Stimulated activated CD8-positive, alpha-beta memory T cell treated with anti-CD3 and anti-CD28 coated beads, Interleukin-7, amount 100 ng/mL, for 24 hours (primary cell): ENCODE data around the gene PNMT.

Experiments used
- DNase-seq: peaks from one replicate; pipeline ENCODE4 v3.0.0-alpha.2; 2020; ENCODE audit warnings: low read depth

The PNMT gene

DNA sequence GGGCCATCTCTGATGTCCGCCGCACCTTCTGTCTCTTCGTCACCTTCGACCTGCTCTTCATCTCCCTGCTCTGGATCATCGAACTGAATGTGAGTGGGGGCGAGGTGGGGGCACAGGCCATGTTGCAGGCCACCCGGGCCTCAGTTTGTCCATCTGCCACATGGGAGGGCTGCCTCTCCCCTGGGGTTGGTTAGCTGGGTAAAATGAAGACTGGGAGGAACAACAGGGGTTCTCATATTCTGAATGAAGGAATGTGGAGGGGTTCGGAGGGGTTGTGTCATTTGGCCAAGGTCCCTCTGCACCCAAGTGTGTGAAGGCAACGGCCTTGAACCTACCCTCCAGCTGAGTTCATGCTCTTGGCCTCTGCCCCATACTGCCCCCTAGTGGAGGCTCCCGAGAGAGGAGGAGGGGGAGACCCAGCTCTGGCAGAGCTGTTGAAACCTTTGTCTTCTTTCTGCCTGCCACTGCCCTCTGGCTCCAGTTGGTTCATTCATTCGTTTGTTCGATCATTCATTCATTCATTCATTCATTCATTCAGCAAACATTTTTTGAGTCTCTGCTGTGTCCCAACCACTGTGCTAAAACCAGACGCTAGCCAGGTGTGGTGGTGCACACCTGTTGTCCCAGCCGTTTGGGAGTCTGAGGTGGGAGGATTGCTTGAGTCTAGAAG is 14.5 kb upstream of the PNMT start:
- DNase-seq = peak; percentile 74

DNA sequence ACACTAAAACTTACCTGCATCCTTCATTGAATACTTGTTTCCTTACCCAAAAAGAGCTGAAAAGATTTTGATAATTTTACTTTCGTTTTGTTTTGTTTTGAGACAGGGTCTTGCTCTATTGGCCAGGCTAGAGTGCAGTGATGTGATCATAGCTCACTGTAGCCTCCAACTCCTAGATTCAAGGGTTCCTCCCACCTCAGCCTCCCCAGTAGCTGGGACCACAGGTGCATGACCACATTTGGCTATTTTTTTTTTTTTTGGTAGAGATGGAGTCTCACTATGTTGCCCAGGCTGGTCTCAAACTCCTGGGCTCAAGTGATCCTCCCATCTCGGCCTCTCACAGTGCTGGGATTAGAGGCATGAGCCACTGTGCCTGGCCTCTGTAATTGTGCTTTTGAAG is 13.1 kb upstream of the PNMT start:
- no peak for DNase-seq

DNA sequence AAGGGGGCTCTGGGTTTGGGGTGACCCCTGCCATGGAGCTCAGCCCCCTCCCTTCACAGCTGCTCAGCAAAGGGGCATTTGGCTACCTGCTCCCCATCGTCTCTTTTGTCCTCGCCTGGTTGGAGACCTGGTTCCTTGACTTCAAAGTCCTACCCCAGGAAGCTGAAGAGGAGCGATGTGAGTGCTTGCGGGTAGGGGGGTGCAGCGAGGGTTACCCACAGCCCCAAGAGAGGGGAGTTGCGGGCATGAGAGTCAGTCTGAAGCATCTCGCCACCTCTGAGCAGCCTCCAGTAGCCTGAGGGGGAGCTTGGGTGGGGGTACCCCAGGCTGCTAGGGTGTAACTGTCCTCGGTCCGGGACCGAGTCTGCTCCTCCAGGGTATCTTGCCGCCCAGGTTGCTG is 9.9 kb upstream of the PNMT start:
- no peak for DNase-seq

DNA sequence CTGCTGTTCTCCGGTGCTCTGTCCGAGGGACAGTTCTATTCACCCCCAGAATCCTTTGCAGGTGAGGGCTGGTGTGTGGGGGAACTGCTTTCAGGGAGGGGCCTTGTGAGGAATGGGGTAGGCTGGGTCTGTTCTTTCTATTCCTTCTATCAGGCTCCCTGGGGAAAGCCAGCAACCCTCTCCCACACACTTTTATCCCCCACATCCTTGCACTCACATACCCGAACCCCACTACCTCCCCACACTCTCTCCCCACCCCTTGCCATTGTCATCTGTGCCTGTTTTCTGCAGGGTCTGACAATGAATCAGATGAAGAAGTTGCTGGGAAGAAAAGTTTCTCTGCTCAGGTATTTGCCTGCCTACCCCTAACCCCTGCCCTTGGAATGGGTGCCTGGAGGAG is 9.5 kb upstream of the PNMT start:
- DNase-seq = no peak

DNA sequence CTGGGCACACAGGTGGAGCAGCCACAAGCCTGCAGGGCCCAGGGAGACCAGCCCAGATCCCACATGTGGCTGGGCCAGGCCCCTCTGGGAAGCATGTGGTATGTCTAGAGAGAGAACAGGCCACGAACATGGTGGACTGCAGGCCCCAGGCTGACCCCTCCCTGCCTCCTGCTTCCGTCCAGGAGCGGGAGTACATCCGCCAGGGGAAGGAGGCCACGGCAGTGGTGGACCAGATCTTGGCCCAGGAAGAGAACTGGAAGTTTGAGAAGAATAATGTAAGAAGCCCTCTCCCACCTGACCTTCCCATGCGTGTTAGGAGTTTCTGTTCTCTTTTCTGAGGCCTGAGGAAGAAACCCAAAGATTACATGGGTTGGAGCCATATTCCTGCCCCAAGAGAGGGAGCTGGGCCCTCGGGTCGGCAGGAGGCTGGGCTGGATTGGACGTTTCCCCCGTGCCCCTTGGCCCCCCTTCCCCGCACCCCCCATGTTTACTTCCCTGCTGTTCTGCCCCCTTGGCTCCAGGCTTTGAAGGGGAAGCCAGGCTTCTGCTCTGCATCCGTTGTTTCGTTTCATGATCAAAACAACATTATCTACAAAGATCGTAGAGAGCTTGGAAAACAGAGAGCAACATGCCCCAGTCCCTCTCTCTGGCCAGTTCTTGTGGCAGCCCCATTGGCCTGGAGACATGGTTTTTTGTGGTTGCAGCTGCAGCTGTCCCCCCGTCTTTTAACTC is 8.8 kb upstream of the PNMT start:
- DNase-seq = no peak

DNA sequence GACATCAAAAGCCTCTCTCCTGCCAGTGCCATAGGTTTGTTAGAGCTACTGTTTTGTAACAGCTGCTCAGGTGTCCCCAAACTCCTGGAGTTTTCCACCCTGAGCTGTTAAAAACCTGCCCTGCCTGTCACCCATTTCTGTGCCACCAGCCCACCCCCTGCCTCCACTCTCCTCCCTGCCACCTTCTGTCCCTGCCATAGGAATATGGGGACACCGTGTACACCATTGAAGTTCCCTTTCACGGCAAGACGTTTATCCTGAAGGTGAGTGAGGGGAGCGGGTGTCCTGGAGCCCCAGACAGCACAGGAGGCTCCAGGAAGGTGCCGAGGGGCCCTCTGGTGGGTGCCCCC is 8.3 kb upstream of the PNMT start:
- no peak for DNase-seq

DNA sequence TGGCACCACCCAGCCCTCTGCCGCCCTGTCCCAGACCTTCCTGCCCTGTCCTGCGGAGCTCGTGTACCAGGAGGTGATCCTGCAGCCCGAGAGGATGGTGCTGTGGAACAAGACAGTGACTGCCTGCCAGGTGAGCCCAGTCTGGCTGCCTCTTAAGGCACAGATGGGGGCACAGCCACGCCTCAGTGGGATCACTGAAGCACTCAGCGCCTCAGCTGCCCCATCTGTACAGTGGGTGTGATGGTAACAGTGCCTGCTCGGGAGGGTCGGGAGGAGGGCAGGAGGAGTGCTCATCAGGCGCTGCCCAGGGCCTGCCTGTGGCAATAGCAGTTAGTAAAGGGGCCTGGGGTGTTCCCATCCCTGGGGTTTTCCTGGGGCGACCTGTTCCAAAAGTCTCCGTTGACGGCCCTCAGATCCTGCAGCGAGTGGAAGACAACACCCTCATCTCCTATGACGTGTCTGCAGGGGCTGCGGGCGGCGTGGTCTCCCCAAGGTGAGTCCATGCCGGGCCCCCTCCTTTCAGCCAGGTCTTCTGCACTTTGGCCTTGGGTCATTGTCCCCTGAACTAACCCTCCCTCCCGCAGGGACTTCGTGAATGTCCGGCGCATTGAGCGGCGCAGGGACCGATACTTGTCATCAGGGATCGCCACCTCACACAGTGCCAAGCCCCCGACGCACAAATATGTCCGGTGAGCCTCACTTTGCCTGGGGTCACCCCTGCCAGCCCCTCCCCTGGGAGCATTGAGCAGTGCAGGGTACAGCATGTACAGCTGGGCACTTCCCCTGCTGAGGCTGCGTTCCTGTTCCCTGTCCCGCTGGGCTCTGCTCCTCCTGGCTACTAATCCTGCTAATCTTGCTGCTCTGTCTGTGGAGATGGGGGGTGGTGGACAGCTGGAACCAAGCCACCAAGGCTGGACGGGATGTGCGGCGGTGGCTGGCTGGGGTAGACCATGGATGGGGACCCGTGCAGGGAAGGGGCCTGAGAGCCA is 7.6 kb upstream of the PNMT start:
- no peak for DNase-seq

DNA sequence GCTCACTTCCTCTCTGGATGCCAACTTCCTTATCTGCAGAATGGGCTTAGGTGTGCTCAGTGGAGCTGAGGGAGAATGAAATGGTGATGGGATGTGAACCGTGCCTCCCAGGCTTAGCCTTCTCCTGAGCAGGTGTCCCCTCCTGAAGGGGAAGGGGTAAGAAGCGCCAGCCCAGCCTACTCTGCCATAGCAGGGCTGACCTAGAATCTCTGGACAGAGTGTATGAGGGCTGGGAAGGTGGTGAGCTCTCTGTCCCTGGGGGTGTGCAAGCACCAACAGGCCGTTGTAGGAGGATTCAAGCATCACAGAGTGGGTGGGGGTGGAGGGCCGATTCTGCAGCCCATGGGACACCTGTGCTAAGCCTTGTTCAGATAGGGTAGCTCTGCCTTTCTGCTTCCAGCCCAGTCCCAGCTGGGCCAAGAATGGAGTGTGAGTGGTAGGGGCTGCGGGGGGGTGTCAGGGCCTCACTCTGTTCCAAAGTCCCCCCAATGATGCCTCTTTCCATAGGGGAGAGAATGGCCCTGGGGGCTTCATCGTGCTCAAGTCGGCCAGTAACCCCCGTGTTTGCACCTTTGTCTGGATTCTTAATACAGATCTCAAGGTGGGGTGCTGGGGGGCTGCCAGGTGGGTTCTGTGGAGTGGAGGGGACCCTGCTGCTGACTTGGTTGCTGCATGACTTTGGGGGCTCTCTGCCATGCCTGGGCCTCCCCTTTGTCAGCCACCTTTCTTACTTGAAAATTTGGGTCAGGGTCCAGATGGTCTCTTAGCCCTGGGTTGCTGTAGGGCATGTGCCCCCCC is 6.3 kb upstream of the PNMT start:
- DNase-seq = no peak

DNA sequence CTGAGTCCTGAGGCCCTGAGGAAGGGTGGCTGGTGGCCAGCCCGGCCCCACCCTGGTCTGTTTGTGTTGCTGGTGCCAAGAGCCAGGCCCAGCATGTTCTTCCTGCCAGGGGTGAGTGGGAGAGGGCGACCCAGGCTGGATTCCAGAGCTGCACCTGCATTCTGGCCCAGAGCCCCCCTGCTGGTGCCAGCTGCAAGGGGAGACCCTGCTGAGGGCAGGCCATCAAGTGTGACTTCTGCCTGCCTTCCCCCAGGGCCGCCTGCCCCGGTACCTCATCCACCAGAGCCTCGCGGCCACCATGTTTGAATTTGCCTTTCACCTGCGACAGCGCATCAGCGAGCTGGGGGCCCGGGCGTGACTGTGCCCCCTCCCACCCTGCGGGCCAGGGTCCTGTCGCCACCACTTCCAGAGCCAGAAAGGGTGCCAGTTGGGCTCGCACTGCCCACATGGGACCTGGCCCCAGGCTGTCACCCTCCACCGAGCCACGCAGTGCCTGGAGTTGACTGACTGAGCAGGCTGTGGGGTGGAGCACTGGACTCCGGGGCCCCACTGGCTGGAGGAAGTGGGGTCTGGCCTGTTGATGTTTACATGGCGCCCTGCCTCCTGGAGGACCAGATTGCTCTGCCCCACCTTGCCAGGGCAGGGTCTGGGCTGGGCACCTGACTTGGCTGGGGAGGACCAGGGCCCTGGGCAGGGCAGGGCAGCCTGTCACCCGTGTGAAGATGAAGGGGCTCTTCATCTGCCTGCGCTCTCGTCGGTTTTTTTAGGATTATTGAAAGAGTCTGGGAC is 5.5 kb upstream of the PNMT start:
- no peak for DNase-seq

DNA sequence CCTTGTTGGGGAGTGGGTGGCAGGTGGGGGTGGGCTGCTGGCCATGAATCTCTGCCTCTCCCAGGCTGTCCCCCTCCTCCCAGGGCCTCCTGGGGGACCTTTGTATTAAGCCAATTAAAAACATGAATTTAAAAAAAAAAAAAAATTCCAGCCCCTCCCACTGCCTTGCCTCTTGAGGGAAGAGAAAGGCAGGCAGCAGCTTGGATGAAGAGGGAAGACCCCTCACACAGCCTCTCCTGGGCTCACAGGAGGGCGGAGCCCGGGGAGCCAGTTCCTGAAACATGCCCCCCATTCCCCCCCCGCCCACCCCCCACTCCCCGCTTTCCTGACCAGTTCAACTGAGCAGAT is 4.9 kb upstream of the PNMT start:
- no peak for DNase-seq

DNA sequence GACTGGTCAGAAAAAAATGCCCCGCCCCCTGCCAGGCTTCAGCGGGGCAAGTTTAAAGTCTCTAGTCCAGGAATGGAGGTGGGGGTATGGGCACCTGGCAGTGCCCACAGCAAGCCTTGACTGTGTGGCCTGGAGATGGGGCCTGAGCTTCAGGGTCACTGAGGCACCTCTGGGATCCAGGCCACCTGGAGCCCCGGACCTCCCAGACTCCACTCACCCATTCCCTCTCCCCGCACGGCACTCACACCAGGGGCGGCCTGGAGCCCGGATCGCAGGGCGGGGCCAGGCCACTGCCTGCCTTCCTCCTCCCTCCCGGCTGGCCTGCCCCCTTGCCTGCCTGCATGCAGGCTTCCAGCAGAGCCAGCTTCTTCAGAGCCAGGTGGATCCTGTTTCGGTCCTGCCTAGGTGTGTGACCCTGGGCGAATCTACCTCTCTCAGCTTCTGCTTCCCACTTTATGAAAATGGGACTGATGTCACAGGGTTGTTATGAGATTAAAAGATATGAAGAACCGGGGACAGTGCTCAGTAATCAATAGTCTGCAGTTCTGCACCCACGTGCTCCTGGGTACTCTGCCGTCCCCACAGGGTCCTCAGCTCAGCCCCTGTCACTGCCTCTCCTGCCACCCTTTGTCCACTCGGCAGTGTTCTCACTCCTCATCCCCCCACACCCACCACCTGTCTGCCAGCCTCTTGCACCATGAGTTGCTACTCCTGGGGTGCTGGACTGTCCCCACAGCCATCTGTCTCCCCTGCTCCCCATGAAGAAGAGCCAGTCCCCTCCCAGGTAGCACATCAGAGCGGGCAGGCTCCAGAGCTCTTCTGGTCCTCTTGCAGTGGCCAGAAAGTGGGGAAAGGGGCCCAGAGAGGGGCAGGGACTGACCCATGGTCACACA is 4.3 kb upstream of the PNMT start:
- no peak for DNase-seq

DNA sequence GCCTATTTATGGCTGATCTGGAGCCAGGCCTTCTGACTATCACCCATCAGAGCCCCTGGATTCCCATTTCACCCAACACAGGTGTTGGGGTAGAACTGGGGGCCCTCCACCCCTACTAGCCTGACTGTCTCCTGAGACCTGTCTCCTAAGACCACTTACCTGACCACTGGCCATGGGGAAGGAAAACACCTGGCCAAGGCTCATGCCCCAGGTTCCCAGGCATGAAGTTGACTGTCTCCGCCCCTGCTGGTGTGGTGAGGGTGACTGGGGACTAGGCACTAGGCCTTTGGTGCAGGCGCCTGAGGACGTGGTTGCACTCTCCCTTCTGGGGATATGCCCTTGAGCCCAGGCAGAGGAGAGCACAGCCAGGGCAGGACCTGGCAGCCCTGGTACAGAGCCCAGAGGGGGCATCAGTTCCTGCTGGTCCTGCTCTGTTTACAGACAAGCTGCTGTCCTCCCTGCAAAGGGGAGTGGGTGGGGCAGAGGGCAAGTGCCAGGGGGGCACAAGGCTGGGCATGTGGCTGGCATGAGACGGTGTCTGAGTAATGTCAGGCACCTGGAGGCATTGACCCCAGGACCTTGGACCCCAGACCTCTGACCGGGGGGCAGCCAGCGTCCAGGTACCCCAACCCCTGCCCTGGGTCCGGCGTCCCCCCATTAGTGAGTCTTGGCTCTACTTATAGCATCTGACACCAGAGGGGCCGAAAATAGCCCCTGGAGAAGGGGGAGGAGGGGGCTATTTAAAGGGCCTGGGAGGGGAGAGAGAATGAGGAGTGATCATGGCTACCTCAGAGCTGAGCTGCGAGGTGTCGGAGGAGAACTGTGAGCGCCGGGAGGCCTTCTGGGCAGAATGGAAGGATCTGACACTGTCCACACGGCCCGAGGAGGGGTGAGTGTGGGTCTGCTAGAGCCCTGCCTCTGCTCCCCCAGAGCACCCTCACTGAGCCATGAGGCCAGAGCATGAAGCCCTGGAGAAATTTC is 3.4 kb upstream of the PNMT start, which contains the start of gene TCAP:
TSS of gene TCAP (plus strand) at position 769 of the 981 bp plus-strand sequence. CDS start at position 780, 11 bp downstream.
- no peak for DNase-seq

DNA sequence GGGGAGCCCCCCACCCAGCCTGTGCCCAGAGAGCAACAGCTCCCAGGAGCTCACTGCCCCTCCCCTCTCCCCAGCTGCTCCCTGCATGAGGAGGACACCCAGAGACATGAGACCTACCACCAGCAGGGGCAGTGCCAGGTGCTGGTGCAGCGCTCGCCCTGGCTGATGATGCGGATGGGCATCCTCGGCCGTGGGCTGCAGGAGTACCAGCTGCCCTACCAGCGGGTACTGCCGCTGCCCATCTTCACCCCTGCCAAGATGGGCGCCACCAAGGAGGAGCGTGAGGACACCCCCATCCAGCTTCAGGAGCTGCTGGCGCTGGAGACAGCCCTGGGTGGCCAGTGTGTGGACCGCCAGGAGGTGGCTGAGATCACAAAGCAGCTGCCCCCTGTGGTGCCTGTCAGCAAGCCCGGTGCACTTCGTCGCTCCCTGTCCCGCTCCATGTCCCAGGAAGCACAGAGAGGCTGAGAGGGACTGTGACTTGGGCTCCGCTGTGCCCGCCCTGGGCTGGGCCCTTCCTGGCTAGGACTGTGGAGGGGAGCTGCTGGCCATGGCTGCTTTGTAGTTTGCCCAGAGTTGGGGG is 2.5 kb upstream of the PNMT start:
- DNase-seq = no peak

DNA sequence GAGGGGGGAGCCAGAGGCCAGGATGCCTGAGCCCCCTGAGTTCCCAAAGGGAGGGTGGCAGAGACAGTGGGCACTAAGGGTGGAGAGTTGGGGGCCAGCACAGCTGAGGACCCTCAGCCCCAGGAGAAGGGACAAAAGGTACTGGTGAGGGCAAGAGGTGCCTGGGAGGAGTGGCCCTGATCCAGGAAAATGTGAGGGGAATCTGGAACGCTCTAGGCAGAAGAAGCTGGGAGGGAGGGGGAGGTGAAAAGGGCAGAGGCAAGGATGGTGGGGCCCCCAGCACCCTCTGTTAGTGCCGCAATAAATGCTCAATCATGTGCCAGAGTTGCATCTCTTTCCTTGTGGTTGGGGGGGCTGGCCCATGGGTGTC is 2.0 kb upstream of the PNMT start:
- no peak for DNase-seq

DNA sequence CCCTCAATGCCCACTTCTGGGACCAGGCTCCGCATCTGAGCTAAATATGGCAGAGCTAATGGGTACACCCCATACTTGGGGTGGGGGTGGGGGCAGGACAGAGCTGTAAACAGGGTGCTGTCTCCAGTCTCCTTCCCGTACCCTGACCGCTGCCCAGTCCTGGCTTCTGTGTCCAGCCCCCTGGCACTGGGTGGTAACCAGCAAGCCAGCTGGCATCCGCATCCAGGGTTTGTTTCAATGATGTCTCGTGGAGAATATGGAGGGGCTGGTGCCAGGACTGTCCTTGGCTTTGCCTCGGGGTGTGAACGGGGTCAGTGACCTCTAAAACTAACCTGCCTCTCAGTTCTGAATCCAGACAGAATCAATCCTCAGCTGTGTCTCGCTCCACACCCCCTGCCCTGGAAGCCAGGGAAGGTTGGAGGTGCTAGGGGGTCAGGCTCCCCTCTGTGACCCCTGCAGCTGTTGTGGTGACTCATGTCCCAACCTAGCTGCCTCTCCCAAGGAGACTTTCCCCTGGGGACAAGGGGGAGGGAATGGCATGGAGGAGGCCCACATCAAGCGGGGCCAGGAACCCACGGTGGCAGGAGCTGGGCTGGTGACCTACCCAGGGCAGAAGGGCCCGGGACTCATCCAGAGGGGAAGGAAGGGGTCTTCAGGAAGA is 1.5 kb upstream of the PNMT start:
- no peak for DNase-seq

DNA sequence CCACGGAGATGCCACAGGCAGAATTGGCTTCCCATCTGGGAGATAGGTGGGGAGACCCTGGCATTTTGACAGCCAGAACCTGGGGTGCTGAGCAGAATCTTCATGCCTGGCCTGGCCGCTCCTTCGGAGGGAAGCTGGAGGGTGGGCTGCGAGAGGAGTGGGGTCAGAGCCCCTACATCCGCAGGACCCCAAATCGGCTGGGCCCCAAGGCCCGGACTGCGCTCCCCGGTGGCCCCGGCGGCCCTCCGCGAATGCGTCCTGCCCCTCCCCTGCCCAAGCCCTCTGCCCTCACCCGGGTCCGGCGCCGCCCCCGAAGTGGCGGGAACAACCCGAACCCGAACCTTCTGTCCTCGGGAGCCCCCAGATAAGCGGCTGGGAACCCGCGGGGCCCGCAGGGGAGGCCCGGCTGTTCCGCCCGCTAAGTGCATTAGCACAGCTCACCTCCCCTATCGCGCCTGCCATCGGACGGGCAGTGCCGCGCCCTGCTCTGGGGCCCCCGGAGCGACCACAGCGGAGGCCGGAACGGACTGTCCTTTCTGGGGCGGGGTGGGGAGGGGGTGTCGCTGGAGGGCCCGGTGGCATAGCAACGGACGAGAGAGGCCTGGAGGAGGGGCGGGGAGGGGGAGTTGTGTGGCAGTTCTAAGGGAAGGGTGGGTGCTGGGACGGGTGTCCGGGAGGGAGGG is 850 bp upstream of the PNMT start:
- no peak for DNase-seq
